ENCODE data around the gene ZNF227. TPM values are rescaled to one million over a fixed set of nuclear protein-coding genes. Genes with fewer than 3 reads are reported as not detected.
"Not testable (repeated sequence)": the region's sequence is repeated elsewhere in the genome, so short reads cannot be mapped to it uniquely, and the experiment has no call there.

Gene ZNF227
- total RNA-seq = 5.7 and 10.1 TPM in 2 replicates

DNA sequence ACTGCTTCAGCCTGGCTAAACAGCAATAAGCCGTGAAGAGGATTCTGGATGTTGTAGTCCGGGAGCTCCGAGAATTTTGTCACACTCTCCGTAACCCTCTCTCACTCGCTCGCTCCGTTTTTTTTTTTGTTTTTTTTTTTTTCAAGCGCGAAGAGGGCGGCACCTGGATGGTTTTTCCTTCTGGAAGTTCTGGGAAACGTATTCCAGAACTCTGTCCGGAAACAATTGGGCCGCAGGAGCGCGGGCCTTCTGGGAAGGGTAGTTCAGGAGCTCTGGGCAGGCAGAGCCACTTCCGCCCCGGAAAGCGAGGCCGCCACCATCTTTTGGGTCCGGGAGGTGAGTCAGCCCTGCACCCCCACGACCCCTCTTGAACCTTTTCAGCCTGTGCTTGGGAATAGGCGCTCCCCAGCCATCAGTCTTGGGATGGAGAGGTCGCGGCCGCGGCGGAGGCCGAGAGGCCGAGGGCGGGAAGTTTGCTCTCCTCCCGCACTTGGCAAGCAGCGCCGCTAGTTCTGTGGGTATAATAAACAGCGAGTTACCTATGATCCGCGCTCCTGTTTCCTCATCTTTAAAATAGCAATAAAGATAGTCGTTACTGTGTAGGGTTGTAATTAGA, at the start of gene ZNF227:
TSS of gene ZNF227 (plus strand) at position 283 of the 616 bp plus-strand sequence. CDS start 5,261 bp downstream, outside the sequence.
- DNase-seq (ENCODE audit: low read depth) = peak; percentile 87
- TF ChIP-seq CTCF (IDR thresholded peaks at IDR 0.05; ENCODE audit: insufficient read depth, low read length, poor library complexity, severe bottlenecking) = no peak
- Histone ChIP-seq H3K36me3 (ENCODE audit: control insufficient read depth, insufficient read depth, low read length) (no peaks in the 10 kb centered on the region), H3K27me3 (ENCODE audit: control insufficient read depth, insufficient read depth, low read length) (no peaks in the 10 kb centered on the region), H3K4me3 (ENCODE audit: low read depth, low read length) (peak within 1 kb of the TSS; percentile 56)

DNA sequence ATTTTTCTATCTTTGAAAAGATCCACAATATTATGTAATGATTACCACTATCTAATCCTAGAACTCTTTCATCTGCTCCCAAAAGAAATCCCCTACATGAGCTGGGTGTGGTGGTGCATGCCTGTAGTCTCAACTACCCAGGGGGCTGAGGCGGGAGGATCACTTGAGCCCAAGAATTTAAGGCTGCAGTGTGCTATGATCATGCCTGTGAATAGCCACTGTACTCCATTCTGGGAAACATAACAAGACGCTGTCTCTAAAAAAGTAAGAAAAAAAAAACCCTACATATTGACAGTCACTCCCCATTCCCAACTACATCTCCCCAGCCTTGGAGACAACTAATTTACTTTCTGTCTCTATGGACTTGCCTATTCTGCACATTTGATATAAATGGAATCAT, 48.5 kb upstream of the ZNF227 start:
- no peak overlapping the region for H3K4me3 ChIP-seq (ENCODE audit: low read depth, low read length)
- DNase-seq (ENCODE audit: low read depth) = no peak
- no peaks in the 10 kb centered on the region for H3K36me3 ChIP-seq (ENCODE audit: control insufficient read depth, insufficient read depth, low read length)
- TF ChIP-seq CTCF (IDR thresholded peaks at IDR 0.05; ENCODE audit: insufficient read depth, low read length, poor library complexity, severe bottlenecking) = no peak
- H3K27me3 ChIP-seq (ENCODE audit: control insufficient read depth, insufficient read depth, low read length) = no peaks in the 10 kb centered on the region

DNA sequence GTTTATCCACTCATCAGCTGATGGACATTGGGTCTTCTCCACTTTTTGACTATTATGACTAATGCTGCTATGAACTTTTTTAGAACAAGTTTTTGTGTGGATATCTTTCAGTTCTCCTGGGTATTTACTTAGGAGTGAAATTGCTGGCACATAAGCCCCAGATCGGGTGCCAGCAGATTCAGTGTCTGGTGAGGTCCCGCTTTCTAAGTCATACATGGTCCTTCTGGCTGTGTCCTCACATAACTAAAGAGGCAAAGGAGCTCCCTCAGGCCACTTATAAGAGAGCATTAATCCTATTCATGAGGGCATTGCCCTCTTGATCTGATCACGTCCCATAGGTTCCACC, 48.0 kb upstream of the ZNF227 start:
- Histone ChIP-seq H3K36me3 (ENCODE audit: control insufficient read depth, insufficient read depth, low read length) (no peaks in the 10 kb centered on the region), H3K27me3 (ENCODE audit: control insufficient read depth, insufficient read depth, low read length) (no peaks in the 10 kb centered on the region), H3K4me3 (ENCODE audit: low read depth, low read length) (peak overlapping the region; percentile 82)
- DNase-seq (ENCODE audit: low read depth) = no peak
- TF ChIP-seq CTCF (IDR thresholded peaks at IDR 0.05; ENCODE audit: insufficient read depth, low read length, poor library complexity, severe bottlenecking) = no peak

GRCh38 chr19:44164673-44165512, 47.4 kb upstream of the ZNF227 start, which contains the start of gene ZNF226:
Gene ZNF226 (plus strand): TSS chr19:44165100. CDS start chr19:44170081, 4,981 bp downstream.
- peak; percentile 99 for DNase-seq (ENCODE audit: low read depth)

GRCh38 chr19:44170660-44171059, 41.7 kb upstream of the ZNF227 start:
- not testable (repeated sequence) for DNase-seq (ENCODE audit: low read depth); H3K4me3 ChIP-seq (ENCODE audit: low read depth, low read length); H3K36me3 ChIP-seq (ENCODE audit: control insufficient read depth, insufficient read depth, low read length); H3K27me3 ChIP-seq (ENCODE audit: control insufficient read depth, insufficient read depth, low read length)

More at GRCh38 chr19:44164673-44165512, 47.4 kb upstream of the ZNF227 start, which contains the start of gene ZNF226:
- TF ChIP-seq CTCF (IDR thresholded peaks at IDR 0.05; ENCODE audit: insufficient read depth, low read length, poor library complexity, severe bottlenecking) = no peak
- Histone ChIP-seq H3K36me3 (ENCODE audit: control insufficient read depth, insufficient read depth, low read length) (peaks cover 1% of the 10 kb centered on the region), H3K4me3 (ENCODE audit: low read depth, low read length) (peak within 1 kb of the TSS; percentile 82), H3K27me3 (ENCODE audit: control insufficient read depth, insufficient read depth, low read length) (no peaks in the 10 kb centered on the region)

GRCh38 chr19:44176590-44176989, 35.7 kb upstream of the ZNF227 start:
- Histone ChIP-seq H3K4me3 (ENCODE audit: low read depth, low read length) (no peak overlapping the region), H3K36me3 (ENCODE audit: control insufficient read depth, insufficient read depth, low read length) (peaks cover 2% of the 10 kb centered on the region), H3K27me3 (ENCODE audit: control insufficient read depth, insufficient read depth, low read length) (no peaks in the 10 kb centered on the region)
- no peak for TF ChIP-seq CTCF (IDR thresholded peaks at IDR 0.05; ENCODE audit: insufficient read depth, low read length, poor library complexity, severe bottlenecking)
- no peak for DNase-seq (ENCODE audit: low read depth)

All from kidney epithelial cell (primary cell).